DMS114 treated with DMSO at 0.1 percent for 48 hours (cell line): ENCODE results near the gene ST8SIA3.
"Not testable (repeated sequence)": the region's sequence is repeated elsewhere in the genome, so short reads cannot be mapped to it uniquely, and the experiment has no call there.

Experiments
- DNase-seq: peaks from one replicate; lab custom pipeline; 2025; ENCODE audit not compliant: unreplicated experiment; lab: John Stamatoyannopoulos, UW

Gene ST8SIA3

GRCh38 chr18:57364460-57364859 lies 12.1 kb downstream of the ST8SIA3 start:
- DNase-seq: no peak

- no peak for DNase-seq
These were observed 14.2 kb downstream of the ST8SIA3 start for GRCh38 chr18:57366528-57367081.

GRCh38 chr18:57372444-57372843 lies 20.1 kb downstream of the ST8SIA3 start:
- DNase-seq: no peak

- no peak for DNase-seq
These were observed 20.7 kb downstream of the ST8SIA3 start for GRCh38 chr18:57373017-57373416.

GRCh38 chr18:57376503-57376902 lies 24.1 kb downstream of the ST8SIA3 start:
- no peak for DNase-seq

GRCh38 chr18:57389271-57389670 lies 36.9 kb downstream of the ST8SIA3 start:
- DNase-seq: no peak

- no peak for DNase-seq
These were observed 37.7 kb downstream of the ST8SIA3 start for GRCh38 chr18:57390044-57390443.

- DNase-seq: not testable (repeated sequence)
These were observed 42.4 kb downstream of the ST8SIA3 start for GRCh38 chr18:57394749-57395148.

- not testable (repeated sequence) for DNase-seq
These were observed 44.5 kb downstream of the ST8SIA3 start for GRCh38 chr18:57396831-57397230.

GRCh38 chr18:57397440-57398132 lies 45.2 kb downstream of the ST8SIA3 start:
- DNase-seq: no peak

- DNase-seq: no peak
These were observed 52.0 kb downstream of the ST8SIA3 start for GRCh38 chr18:57404345-57404744.

- no peak for DNase-seq
These were observed 57.3 kb downstream of the ST8SIA3 start for GRCh38 chr18:57409650-57410049.

GRCh38 chr18:57410749-57411148 lies 58.4 kb downstream of the ST8SIA3 start:
- DNase-seq: no peak

- no peak for DNase-seq
These were observed 64.2 kb downstream of the ST8SIA3 start for GRCh38 chr18:57416542-57416941.
